HepG2 (cell line): ENCODE results near the gene ZNF618. TPM values are rescaled to one million over a fixed set of nuclear protein-coding genes. Genes with fewer than 3 reads are reported as not detected.

Experiments used
- ATAD3A ChIP-seq: sonication (generic); formaldehyde crosslinking; IDR thresholded peaks from 2 replicates; pipeline ENCODE4 v1.4.0; 2020; ENCODE audit warnings: missing genetic modification reagents
- EED ChIP-seq: sonication (generic); formaldehyde crosslinking; IDR thresholded peaks from 2 replicates; pipeline ENCODE4 v1.5.0; 2020; ENCODE audit warnings: mild to moderate bottlenecking, missing genetic modification reagents
- GPN1 ChIP-seq: sonication (generic); formaldehyde crosslinking; IDR thresholded peaks from 2 replicates; pipeline ENCODE4 v1.5.1; 2020; ENCODE audit warnings: missing genetic modification reagents, borderline replicate concordance
- KDM5A ChIP-seq: fragments of 200-600 bp; sonication (generic); IDR thresholded peaks from 2 replicates; pipeline ENCODE4 v1.7.0; 2018; ENCODE audit warnings: antibody characterized with exemption, mild to moderate bottlenecking, low read length, borderline replicate concordance
- MIER2 ChIP-seq: IDR thresholded peaks from 2 replicates; pipeline ENCODE4 v1.6.1; 2016; ENCODE audit warnings: missing biosample characterization, missing genetic modification reagents
- POLR2AphosphoS5 ChIP-seq: IDR thresholded peaks from 2 replicates; pipeline ENCODE4 v1.6.1; 2012; ENCODE audit warnings: low read depth, low read length
- RBAK ChIP-seq: sonication (generic); formaldehyde crosslinking; IDR thresholded peaks from 2 replicates; pipeline ENCODE4 v1.5.1; 2020; ENCODE audit warnings: mild to moderate bottlenecking, missing genetic modification reagents
- SIN3B ChIP-seq: fragments of 150-350 bp; IDR thresholded peaks from 2 replicates; pipeline ENCODE4 v1.6.1; 2014; ENCODE audit warnings: low read length
- SMAD1 ChIP-seq: sonication (generic); formaldehyde crosslinking; IDR thresholded peaks from 2 replicates; pipeline ENCODE4 v1.4.0; 2020; ENCODE audit warnings: missing genetic modification reagents, low read depth, mild to moderate bottlenecking, borderline replicate concordance
- SNAI1 ChIP-seq: sonication (generic); formaldehyde crosslinking; IDR thresholded peaks from 2 replicates; pipeline ENCODE4 v1.5.0; 2020; ENCODE audit warnings: mild to moderate bottlenecking, missing genetic modification reagents, borderline replicate concordance
- TCF12 ChIP-seq, 2 experiments: fragments of 450-650 bp in 1 of 2; sonication (generic) in 1 of 2; formaldehyde crosslinking in 1 of 2; IDR thresholded peaks; 2 replicates each; pipeline versions ENCODE4 v1.6.1 to v1.8.0; 2017 to 2022; ENCODE audit warnings: antibody characterized with exemption in 1 of 2, mild to moderate bottlenecking in 1 of 2, missing genetic modification reagents in 1 of 2, moderate library complexity in 1 of 2
- TOPORS ChIP-seq: sonication (generic); formaldehyde crosslinking; IDR thresholded peaks from 2 replicates; pipeline ENCODE4 v1.8.0; 2023; ENCODE audit warnings: mild to moderate bottlenecking, missing genetic modification reagents
- ZNF329 ChIP-seq: sonication (generic); formaldehyde crosslinking; IDR thresholded peaks from 2 replicates; pipeline ENCODE4 v1.9.0; 2021; ENCODE audit warnings: low read depth, mild to moderate bottlenecking, missing genetic modification reagents
- ZNF446 ChIP-seq: sonication (generic); formaldehyde crosslinking; IDR thresholded peaks from 2 replicates; pipeline ENCODE4 v1.5.0; 2020; ENCODE audit warnings: mild to moderate bottlenecking, missing genetic modification reagents
- ZNF768 ChIP-seq: sonication (generic); formaldehyde crosslinking; IDR thresholded peaks from 2 replicates; pipeline ENCODE4 v1.4.0; 2020; ENCODE audit warnings: missing genetic modification reagents
- ZNF792 ChIP-seq: IDR thresholded peaks from 2 replicates; pipeline ENCODE4 v1.6.1; 2016
- polyA plus RNA-seq, 8 experiments: library from polyadenylated mRNA; depleted of rRNA in 3 of 8; stranded (reverse) in 7 of 8; unstranded in 1 of 8; fragments of >200 nt; fragmentation: Illumina TruSeq in 4 of 8; extraction: Trizol in 4 of 8; gene quantifications; 2 replicates each; pipeline versions ENCODE4 v1.2.1 to v1.2.3, GENCODE V29; 2011 to 2016; ENCODE audit warnings: low read depth in 4 of 8, missing spikeins in 1 of 8, mixed read lengths in 1 of 8; ENCODE audit not compliant: insufficient read depth in 1 of 8
- total RNA-seq, 5 experiments: library from RNA; depleted of rRNA; stranded (reverse); fragments of >200 nt; fragmentation: Illumina TruSeq; extraction: Trizol; gene quantifications; 2 replicates each; pipeline ENCODE4 v1.2.3, GENCODE V29; 2016; ENCODE audit warnings: low read depth in 1 of 5
- TF ChIP-seq, protein P1 (sequence below): sonication (generic); formaldehyde crosslinking; IDR thresholded peaks from 2 replicates; pipeline ENCODE4 v1.4.0; 2020; ENCODE audit warnings: missing genetic modification reagents
- TF ChIP-seq, protein P2 (sequence below): IDR thresholded peaks from 2 replicates; pipeline ENCODE4 v1.6.1; 2018; ENCODE audit warnings: missing genetic modification reagents, mild to moderate bottlenecking, missing compliant biosample characterization
- TF ChIP-seq, protein P3 (sequence below): sonication (generic); formaldehyde crosslinking; IDR thresholded peaks from 2 replicates; pipeline ENCODE4 v1.5.1; 2020; ENCODE audit warnings: mild to moderate bottlenecking, missing genetic modification reagents, moderate library complexity

ZNF618 gene
- total and polyA plus RNA-seq, 2 of the 13 experiments (the other 11 are each of a cell fraction or from before 2014, with no cell fraction given) = 0.07 TPM

DNA sequence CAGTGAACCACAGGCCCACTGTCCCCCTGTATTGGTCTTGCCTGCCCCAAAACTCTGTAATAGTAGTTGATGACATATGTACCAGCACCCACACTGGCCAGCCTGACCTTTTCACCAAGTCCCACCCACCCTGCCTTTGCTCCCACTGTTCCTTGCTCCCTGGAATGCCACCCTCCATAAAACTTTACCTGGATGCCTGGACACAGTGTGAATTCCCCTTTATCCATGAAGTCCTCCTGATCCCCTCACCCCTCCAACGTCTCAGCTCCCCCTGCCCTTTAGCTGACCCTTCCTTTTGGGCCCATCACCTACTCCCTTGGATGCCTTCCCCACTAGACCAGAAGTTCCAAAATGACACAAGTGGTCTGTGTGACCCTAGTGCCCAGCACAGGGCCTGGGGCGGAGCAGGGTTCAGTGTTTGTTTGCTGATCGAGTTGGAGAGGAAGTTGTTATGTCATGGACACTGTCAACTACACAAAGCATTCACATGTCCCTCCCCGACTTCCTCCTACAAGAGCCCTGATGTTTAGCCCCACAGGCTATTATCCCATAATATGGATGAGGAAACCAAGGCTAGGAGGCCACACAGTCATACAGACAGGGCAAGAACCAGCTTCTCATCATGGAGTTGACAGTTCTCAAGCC is 185.8 kb downstream of the ZNF618 start (continued):
- TF ChIP-seq TOPORS (CRISPR knock-in tag) (no peak), ZNF329 (CRISPR knock-in tag) (no peak), POLR2AphosphoS5 (peak; percentile 18; the same call in 1 of the 2 replicates), KDM5A (no peak), ZNF768 (CRISPR knock-in tag) (no peak), TCF12 (IDR thresholded peaks at IDR 0.05) (no peak), TCF12 (CRISPR knock-in tag; IDR thresholded peaks at IDR 0.05) (no peak), EED (CRISPR knock-in tag) (no peak), MIER2 (CRISPR knock-in tag) (no peak), RBAK (CRISPR knock-in tag) (no peak), ZNF792 (CRISPR knock-in tag) (peak; percentile 67; the same call in 1 of the 2 replicates), SIN3B (no peak), SNAI1 (CRISPR knock-in tag) (no peak), SMAD1 (CRISPR knock-in tag) (peak; percentile 34; the same call in 1 of the 2 replicates), ATAD3A (CRISPR knock-in tag) (no peak), GPN1 (no peak), ZNF446 (CRISPR knock-in tag) (no peak)
- TF ChIP-seq, protein P1, sequence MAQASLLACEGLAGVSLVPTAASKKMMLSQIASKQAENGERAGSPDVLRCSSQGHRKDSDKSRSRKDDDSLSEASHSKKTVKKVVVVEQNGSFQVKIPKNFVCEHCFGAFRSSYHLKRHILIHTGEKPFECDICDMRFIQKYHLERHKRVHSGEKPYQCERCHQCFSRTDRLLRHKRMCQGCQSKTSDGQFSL (CRISPR knock-in tag) = no peak
- TF ChIP-seq, protein P2, sequence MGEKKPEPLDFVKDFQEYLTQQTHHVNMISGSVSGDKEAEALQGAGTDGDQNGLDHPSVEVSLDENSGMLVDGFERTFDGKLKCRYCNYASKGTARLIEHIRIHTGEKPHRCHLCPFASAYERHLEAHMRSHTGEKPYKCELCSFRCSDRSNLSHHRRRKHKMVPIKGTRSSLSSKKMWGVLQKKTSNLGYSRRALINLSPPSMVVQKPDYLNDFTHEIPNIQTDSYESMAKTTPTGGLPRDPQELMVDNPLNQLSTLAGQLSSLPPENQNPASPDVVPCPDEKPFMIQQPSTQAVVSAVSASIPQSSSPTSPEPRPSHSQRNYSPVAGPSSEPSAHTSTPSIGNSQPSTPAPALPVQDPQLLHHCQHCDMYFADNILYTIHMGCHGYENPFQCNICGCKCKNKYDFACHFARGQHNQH (CRISPR knock-in tag) = peak; percentile 66; the same call in 1 of the 2 replicates
- TF ChIP-seq, protein P3, sequence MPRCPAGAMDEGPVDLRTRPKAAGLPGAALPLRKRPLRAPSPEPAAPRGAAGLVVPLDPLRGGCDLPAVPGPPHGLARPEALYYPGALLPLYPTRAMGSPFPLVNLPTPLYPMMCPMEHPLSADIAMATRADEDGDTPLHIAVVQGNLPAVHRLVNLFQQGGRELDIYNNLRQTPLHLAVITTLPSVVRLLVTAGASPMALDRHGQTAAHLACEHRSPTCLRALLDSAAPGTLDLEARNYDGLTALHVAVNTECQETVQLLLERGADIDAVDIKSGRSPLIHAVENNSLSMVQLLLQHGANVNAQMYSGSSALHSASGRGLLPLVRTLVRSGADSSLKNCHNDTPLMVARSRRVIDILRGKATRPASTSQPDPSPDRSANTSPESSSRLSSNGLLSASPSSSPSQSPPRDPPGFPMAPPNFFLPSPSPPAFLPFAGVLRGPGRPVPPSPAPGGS (CRISPR knock-in tag) = no peak
